ENCODE measurements around the gene ZNF689. TPM values are rescaled to one million over a fixed set of nuclear protein-coding genes. Genes with fewer than 3 reads are reported as not detected.
"Not testable (repeated sequence)": the region's sequence is repeated elsewhere in the genome, so short reads cannot be mapped to it uniquely, and the experiment has no call there.

Gene ZNF689
- polyA plus RNA-seq, 1 donor from 2014 or later: 10.6 TPM

- H3K27ac ChIP-seq (ENCODE audit: low read length); H3K9me3 ChIP-seq (ENCODE audit: low read length); H3K27me3 ChIP-seq (ENCODE audit: insufficient read depth, low read depth, low read length); H3K9me2 ChIP-seq (ENCODE audit: insufficient read depth, low read length); H4K20me1 ChIP-seq (ENCODE audit: insufficient read depth); H3K4me3 ChIP-seq (ENCODE audit: low read length); H3F3A ChIP-seq (ENCODE audit: insufficient read depth, low read length, poor library complexity, severe bottlenecking); H3K36me3 ChIP-seq (ENCODE audit: insufficient read depth, low read length); H2AFZ ChIP-seq (ENCODE audit: low read depth, low read length); H3K4me2 ChIP-seq (ENCODE audit: low read length); H3K9ac ChIP-seq (ENCODE audit: low read length); H3K79me2 ChIP-seq (replicated peaks; ENCODE audit: insufficient read depth, low read length): not testable (repeated sequence)
Observed at GRCh38 chr16:30589582-30589981, 20.6 kb downstream of the ZNF689 start.

DNA sequence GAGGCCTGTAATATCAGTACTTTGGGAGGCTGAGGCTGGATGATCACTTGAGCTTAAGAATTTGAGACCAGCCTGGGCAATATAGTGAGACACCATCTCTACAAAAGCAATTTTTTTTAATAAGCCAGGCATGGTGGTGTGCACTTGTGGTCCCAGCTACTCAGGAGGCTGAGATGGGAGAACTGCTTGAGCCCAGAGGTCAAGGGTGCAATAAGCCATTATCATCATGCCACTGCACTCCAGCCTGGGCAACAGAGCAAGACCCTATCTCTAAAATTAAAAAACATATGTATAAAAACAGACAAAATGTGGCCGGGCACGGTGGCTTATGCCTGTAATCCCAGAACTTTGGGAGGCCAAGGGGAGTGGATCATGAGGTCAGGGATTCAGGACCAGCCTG, 21.5 kb downstream of the ZNF689 start:
- H3K9me2 ChIP-seq (ENCODE audit: insufficient read depth, low read length): no peaks in the 10 kb centered on the region
- no peak overlapping the region for H2AFZ ChIP-seq (ENCODE audit: low read depth, low read length)
- no peak overlapping the region for H3K4me3 ChIP-seq (ENCODE audit: low read length)
- H4K20me1 ChIP-seq (ENCODE audit: insufficient read depth): no peaks in the 10 kb centered on the region
- no peaks in the 10 kb centered on the region for H3K9me3 ChIP-seq (ENCODE audit: low read length)
- no peak overlapping the region for H3K27ac ChIP-seq (ENCODE audit: low read length)
- no peaks in the 10 kb centered on the region for H3K27me3 ChIP-seq (ENCODE audit: insufficient read depth, low read depth, low read length)
- no peak for TF ChIP-seq SMC3 (conservative IDR thresholded peaks at IDR 0.05; ENCODE audit: poor library complexity)
- TF ChIP-seq MXI1 (conservative IDR thresholded peaks at IDR 0.05; ENCODE audit: poor library complexity, severe bottlenecking): no peak
- TF ChIP-seq CTCF (IDR thresholded peaks at IDR 0.05; ENCODE audit: poor library complexity, severe bottlenecking): no peak
- no peak for TF ChIP-seq EZH2 (IDR thresholded peaks at IDR 0.05; ENCODE audit: borderline replicate concordance, insufficient read depth, low read length, poor library complexity, severe bottlenecking)
- no peak for TF ChIP-seq REST (IDR thresholded peaks at IDR 0.05; ENCODE audit: borderline replicate concordance)
- no peak for TF ChIP-seq EP300 (conservative IDR thresholded peaks at IDR 0.05; ENCODE audit: poor library complexity, severe bottlenecking)
- TF ChIP-seq POLR2AphosphoS5 (IDR thresholded peaks at IDR 0.05): no peak
- no peak for TF ChIP-seq RAD21 (conservative IDR thresholded peaks at IDR 0.05)
- no peak for TF ChIP-seq TAF1 (IDR thresholded peaks at IDR 0.05; ENCODE audit: low read depth)
- H3F3A ChIP-seq (ENCODE audit: insufficient read depth, low read length, poor library complexity, severe bottlenecking): no peaks in the 10 kb centered on the region
- no peaks in the 10 kb centered on the region for H3K79me2 ChIP-seq (replicated peaks; ENCODE audit: insufficient read depth, low read length)
- H3K4me2 ChIP-seq (ENCODE audit: low read length): no peak overlapping the region
- H3K36me3 ChIP-seq (ENCODE audit: insufficient read depth, low read length): no peaks in the 10 kb centered on the region
- H3K9ac ChIP-seq (ENCODE audit: low read length): no peak overlapping the region
